ENCODE results near the gene TRAF3IP1. TPM values are rescaled to one million over a fixed set of nuclear protein-coding genes. Genes with fewer than 3 reads are reported as not detected.

Gene TRAF3IP1
- total RNA-seq, 2 donors from 2014 or later, result 5.4 to 10.9 TPM

GRCh38 chr2:238445409-238446190 lies 125.3 kb downstream of the TRAF3IP1 start:
- H3K4me1 ChIP-seq, result peaks cover 13% of the 10 kb centered on the region
- no peak overlapping the region for H3K4me3 ChIP-seq
- no peaks in the 10 kb centered on the region for H3K9me3 ChIP-seq
- TF ChIP-seq CTCF (IDR thresholded peaks at IDR 0.05), result no peak
- no peak for TF ChIP-seq POLR2A (IDR thresholded peaks at IDR 0.05)
- no peak overlapping the region for H3K27ac ChIP-seq
- intact Hi-C loops (cut with DNase I), result no loop called here
- H3K36me3 ChIP-seq (replicated peaks in 1 of 2; ENCODE audit: insufficient read depth in 1 of 2, low read depth in 2 of 2), result peaks cover 0 to 29% of the 10 kb centered on the region in 2 donors
- DNase-seq, result no peak
- WGBS, 2 donors, result 85 to 91% methylated on average over 17 of the region's 17 CpGs
- no peak for ATAC-seq
- no peaks in the 10 kb centered on the region for H3K27me3 ChIP-seq

GRCh38 chr2:238446371-238446770 lies 126.1 kb downstream of the TRAF3IP1 start:
- 96 to 97% methylated on average over 8 of the region's 8 CpGs for WGBS, 2 donors
- Histone ChIP-seq H3K9me3 (no peaks in the 10 kb centered on the region), H3K36me3 (replicated peaks in 1 of 2; ENCODE audit: insufficient read depth in 1 of 2, low read depth in 2 of 2) (peaks cover 0 to 31% of the 10 kb centered on the region in 2 donors), H3K4me1 (peaks cover 11% of the 10 kb centered on the region), H3K4me3 (no peak overlapping the region), H3K27me3 (no peaks in the 10 kb centered on the region), H3K27ac (no peak overlapping the region)
- intact Hi-C loops (cut with DNase I), result no loop called here
- TF ChIP-seq CTCF (IDR thresholded peaks at IDR 0.05) (no peak), POLR2A (IDR thresholded peaks at IDR 0.05) (no peak)
- ATAC-seq (no peak), DNase-seq (no peak)

GRCh38 chr2:238448031-238448955 lies 128.0 kb downstream of the TRAF3IP1 start:
- intact Hi-C loops (cut with DNase I), result no loop called here
- Histone ChIP-seq H3K9me3 (no peaks in the 10 kb centered on the region), H3K27ac (no peak overlapping the region), H3K4me1 (no peaks in the 10 kb centered on the region), H3K27me3 (no peaks in the 10 kb centered on the region), H3K4me3 (no peak overlapping the region), H3K36me3 (replicated peaks in 1 of 2; ENCODE audit: insufficient read depth in 1 of 2, low read depth in 2 of 2) (peaks cover 0 to 31% of the 10 kb centered on the region in 2 donors)
- no peak for DNase-seq
- no peak for ATAC-seq
- 80 to 94% methylated on average over 13 to 19 of the region's 19 CpGs for WGBS, 2 donors
- TF ChIP-seq CTCF (IDR thresholded peaks at IDR 0.05) (no peak), POLR2A (IDR thresholded peaks at IDR 0.05) (no peak)

GRCh38 chr2:238449241-238449640 lies 128.9 kb downstream of the TRAF3IP1 start:
- Histone ChIP-seq H3K4me3 (no peak overlapping the region), H3K4me1 (no peaks in the 10 kb centered on the region), H3K36me3 (replicated peaks in 1 of 2; ENCODE audit: insufficient read depth in 1 of 2, low read depth in 2 of 2) (peaks cover 0 to 30% of the 10 kb centered on the region in 2 donors), H3K27ac (no peak overlapping the region), H3K27me3 (no peaks in the 10 kb centered on the region), H3K9me3 (no peaks in the 10 kb centered on the region)
- intact Hi-C loops (cut with DNase I), result no loop called here
- TF ChIP-seq CTCF (IDR thresholded peaks at IDR 0.05) (no peak), POLR2A (IDR thresholded peaks at IDR 0.05) (no peak)
- 86 to 90% methylated on average over 6 to 8 of the region's 8 CpGs for WGBS, 2 donors
- no peak for ATAC-seq
- DNase-seq, result no peak

Data from body of pancreas (tissue), 4 donors.